ENCODE data around the gene ZBTB40. TPM values are rescaled to one million over a fixed set of nuclear protein-coding genes. Genes with fewer than 3 reads are reported as not detected.

Gene ZBTB40
- total and polyA plus RNA-seq, 4 donors: 2.1 to 11.2 (median 4.6) TPM

DNA sequence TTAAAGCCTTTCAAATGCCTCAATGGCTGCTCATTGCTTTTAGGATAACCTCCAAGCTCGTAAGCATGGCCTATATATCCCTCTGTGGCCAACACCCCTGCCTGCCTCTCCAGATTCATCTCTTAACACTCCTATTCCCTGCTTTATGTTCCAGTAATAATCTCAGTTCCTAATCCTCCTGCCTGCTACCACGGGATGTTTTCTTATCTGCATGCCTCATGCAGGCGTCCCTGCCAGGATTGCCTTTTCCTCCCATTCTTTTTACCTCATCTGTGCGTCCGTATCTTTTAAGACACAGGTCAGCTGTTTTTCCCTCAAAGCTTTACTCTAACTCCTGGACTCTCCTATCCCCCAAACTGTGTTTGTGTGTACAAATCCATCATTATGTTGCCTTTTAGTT is 36.1 kb downstream of the ZBTB40 start (continued):
- TF ChIP-seq, protein P1, sequence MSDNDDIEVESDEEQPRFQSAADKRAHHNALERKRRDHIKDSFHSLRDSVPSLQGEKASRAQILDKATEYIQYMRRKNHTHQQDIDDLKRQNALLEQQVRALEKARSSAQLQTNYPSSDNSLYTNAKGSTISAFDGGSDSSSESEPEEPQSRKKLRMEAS (IDR thresholded peaks at IDR 0.05): no peak
- TF ChIP-seq, protein P2, sequence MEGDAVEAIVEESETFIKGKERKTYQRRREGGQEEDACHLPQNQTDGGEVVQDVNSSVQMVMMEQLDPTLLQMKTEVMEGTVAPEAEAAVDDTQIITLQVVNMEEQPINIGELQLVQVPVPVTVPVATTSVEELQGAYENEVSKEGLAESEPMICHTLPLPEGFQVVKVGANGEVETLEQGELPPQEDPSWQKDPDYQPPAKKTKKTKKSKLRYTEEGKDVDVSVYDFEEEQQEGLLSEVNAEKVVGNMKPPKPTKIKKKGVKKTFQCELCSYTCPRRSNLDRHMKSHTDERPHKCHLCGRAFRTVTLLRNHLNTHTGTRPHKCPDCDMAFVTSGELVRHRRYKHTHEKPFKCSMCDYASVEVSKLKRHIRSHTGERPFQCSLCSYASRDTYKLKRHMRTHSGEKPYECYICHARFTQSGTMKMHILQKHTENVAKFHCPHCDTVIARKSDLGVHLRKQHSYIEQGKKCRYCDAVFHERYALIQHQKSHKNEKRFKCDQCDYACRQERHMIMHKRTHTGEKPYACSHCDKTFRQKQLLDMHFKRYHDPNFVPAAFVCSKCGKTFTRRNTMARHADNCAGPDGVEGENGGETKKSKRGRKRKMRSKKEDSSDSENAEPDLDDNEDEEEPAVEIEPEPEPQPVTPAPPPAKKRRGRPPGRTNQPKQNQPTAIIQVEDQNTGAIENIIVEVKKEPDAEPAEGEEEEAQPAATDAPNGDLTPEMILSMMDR (IDR thresholded peaks at IDR 0.05; ENCODE audit: low read depth, low read length, missing input control): no peak

GRCh38 chr1:22488319-22488718 is 36.7 kb downstream of the ZBTB40 start:
- peaks cover 0 to 3% (median 0%) of the 10 kb centered on the region in 4 donors for H3K9me3 ChIP-seq (ENCODE audit: control insufficient read depth in 4 of 4, low read length in 3 of 4)
- no peak for TF ChIP-seq RAD21 (IDR thresholded peaks at IDR 0.05)
- TF ChIP-seq, protein P1 (IDR thresholded peaks at IDR 0.05): no peak
- TF ChIP-seq NR2F2 (IDR thresholded peaks at IDR 0.05): no peak
- TF ChIP-seq, protein P3, sequence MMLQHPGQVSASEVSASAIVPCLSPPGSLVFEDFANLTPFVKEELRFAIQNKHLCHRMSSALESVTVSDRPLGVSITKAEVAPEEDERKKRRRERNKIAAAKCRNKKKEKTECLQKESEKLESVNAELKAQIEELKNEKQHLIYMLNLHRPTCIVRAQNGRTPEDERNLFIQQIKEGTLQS (IDR thresholded peaks at IDR 0.05): no peak
- no peak for TF ChIP-seq FOXA2 (IDR thresholded peaks at IDR 0.05)
- TF ChIP-seq ZBTB33 (IDR thresholded peaks at IDR 0.05): no peak
- no peak for TF ChIP-seq GABPA (IDR thresholded peaks at IDR 0.05 in 1 of 2, conservative IDR thresholded peaks at IDR 0.05 in 1 of 2)
- 96% methylated on average over 5 of the region's 5 CpGs for WGBS
- DNase-seq (ENCODE audit: low spot score): no peak
- H3K4me1 ChIP-seq (ENCODE audit: control insufficient read depth in 4 of 4, insufficient read depth in 4 of 4, low read length in 3 of 4): peaks cover 7 to 13% (median 10%) of the 10 kb centered on the region in 4 donors
- H3K4me3 ChIP-seq (ENCODE audit: low read depth in 1 of 3, low read length in 3 of 3): no peak overlapping the region
- H3K27me3 ChIP-seq (ENCODE audit: control insufficient read depth in 4 of 4, insufficient read depth in 4 of 4, low read length in 3 of 4): no peaks in the 10 kb centered on the region
- no peak overlapping the region for H3K27ac ChIP-seq (ENCODE audit: low read depth in 1 of 2, low read length in 2 of 2)
- H3K36me3 ChIP-seq (ENCODE audit: control insufficient read depth in 4 of 4, insufficient read depth in 3 of 4, low read depth in 1 of 4, low read length in 3 of 4): peaks cover 0 to 14% (median 5%) of the 10 kb centered on the region in 4 donors
- H3K9ac ChIP-seq (ENCODE audit: low read depth in 1 of 2, low read length in 2 of 2): no peak overlapping the region

DNA sequence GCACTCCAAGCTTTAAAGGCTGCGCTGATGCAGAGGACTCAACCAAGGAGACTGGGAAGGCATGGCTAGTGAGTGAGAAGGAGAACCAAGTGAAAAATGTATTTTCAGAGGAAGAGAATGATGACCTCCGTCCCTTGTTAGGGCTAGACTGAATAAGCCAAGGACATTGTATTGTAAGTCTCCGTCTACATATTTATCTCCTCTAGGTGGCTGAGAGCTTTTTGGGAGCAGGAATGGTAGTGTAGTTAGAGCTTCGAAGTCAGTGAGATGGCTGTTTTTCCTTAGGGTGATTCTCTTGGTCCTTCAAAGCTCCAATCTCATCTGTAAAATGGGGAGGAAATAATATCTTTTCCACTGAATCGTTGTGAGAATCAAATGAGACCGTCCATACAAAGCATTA is 37.6 kb downstream of the ZBTB40 start:
- DNase-seq (ENCODE audit: low spot score): no peak
- Histone ChIP-seq H3K9ac (ENCODE audit: low read depth in 1 of 2, low read length in 2 of 2) (no peak overlapping the region), H3K4me3 (ENCODE audit: low read depth in 1 of 3, low read length in 3 of 3) (no peak overlapping the region), H3K27me3 (ENCODE audit: control insufficient read depth in 4 of 4, insufficient read depth in 4 of 4, low read length in 3 of 4) (no peaks in the 10 kb centered on the region), H3K9me3 (ENCODE audit: control insufficient read depth in 4 of 4, low read length in 3 of 4) (peaks cover 0 to 3% (median 0%) of the 10 kb centered on the region in 4 donors), H3K36me3 (ENCODE audit: control insufficient read depth in 4 of 4, insufficient read depth in 3 of 4, low read depth in 1 of 4, low read length in 3 of 4) (peaks cover 0 to 15% (median 5%) of the 10 kb centered on the region in 4 donors), H3K4me1 (ENCODE audit: control insufficient read depth in 4 of 4, insufficient read depth in 4 of 4, low read length in 3 of 4) (peaks cover 7 to 13% (median 10%) of the 10 kb centered on the region in 4 donors), H3K27ac (ENCODE audit: low read depth in 1 of 2, low read length in 2 of 2) (no peak overlapping the region)
- WGBS: 96% methylated on average over 6 of the region's 6 CpGs
- TF ChIP-seq EGR1 (IDR thresholded peaks at IDR 0.05; ENCODE audit: low read depth in 2 of 2) (no peak), FOXA1 (IDR thresholded peaks at IDR 0.05) (no peak), SP1 (IDR thresholded peaks at IDR 0.05) (no peak), REST (IDR thresholded peaks at IDR 0.05) (no peak), ZBTB33 (IDR thresholded peaks at IDR 0.05) (no peak), FOXA2 (IDR thresholded peaks at IDR 0.05) (no peak), RAD21 (IDR thresholded peaks at IDR 0.05) (no peak), TAF1 (conservative IDR thresholded peaks at IDR 0.05) (no peak), YY1 (IDR thresholded peaks at IDR 0.05) (no peak)
